NCI-H345 (cell line): ENCODE data around the gene EMP2.
A peak's percentile ranks its signal among the peaks of the same experiment; 100 is the strongest.
"Not testable (repeated sequence)": the region's sequence is repeated elsewhere in the genome, so short reads cannot be mapped to it uniquely, and the experiment has no call there.

Experiments
- DNase-seq: peaks from one replicate; lab custom pipeline; 2025; lab: John Stamatoyannopoulos, UW

The EMP2 gene

GRCh38 chr16:10578474-10579316, 1.7 kb downstream of the EMP2 start:
- no peak for DNase-seq

GRCh38 chr16:10577305-10578202, 2.8 kb downstream of the EMP2 start:
- DNase-seq, result peak; percentile 51

- no peak for DNase-seq
These were observed 3.8 kb downstream of the EMP2 start for GRCh38 chr16:10576390-10577304.

GRCh38 chr16:10575506-10576130, 4.8 kb downstream of the EMP2 start:
- no peak for DNase-seq

GRCh38 chr16:10572611-10573010, 7.8 kb downstream of the EMP2 start:
- no peak for DNase-seq

- DNase-seq, result no peak
These were observed 9.0 kb downstream of the EMP2 start for GRCh38 chr16:10571354-10571753.

- DNase-seq, result no peak
These were observed 10.8 kb downstream of the EMP2 start for GRCh38 chr16:10569621-10570020.

GRCh38 chr16:10566613-10567012, 13.8 kb downstream of the EMP2 start:
- no peak for DNase-seq

GRCh38 chr16:10565167-10565566, 15.2 kb downstream of the EMP2 start:
- no peak for DNase-seq

GRCh38 chr16:10564591-10564990, 15.8 kb downstream of the EMP2 start:
- no peak for DNase-seq

- DNase-seq, result no peak
These were observed 18.0 kb downstream of the EMP2 start for GRCh38 chr16:10562361-10562899.

GRCh38 chr16:10561425-10561824, 19.0 kb downstream of the EMP2 start:
- DNase-seq, result no peak

GRCh38 chr16:10561001-10561400, 19.4 kb downstream of the EMP2 start:
- no peak for DNase-seq

- not testable (repeated sequence) for DNase-seq
These were observed 20.6 kb downstream of the EMP2 start for GRCh38 chr16:10559792-10560191.

GRCh38 chr16:10558746-10559641, 21.4 kb downstream of the EMP2 start:
- DNase-seq, result no peak

GRCh38 chr16:10558305-10558704, 22.1 kb downstream of the EMP2 start:
- DNase-seq, result no peak

GRCh38 chr16:10557750-10558149, 22.6 kb downstream of the EMP2 start:
- no peak for DNase-seq

- no peak for DNase-seq
These were observed 24.2 kb downstream of the EMP2 start for GRCh38 chr16:10556236-10556635.

- no peak for DNase-seq
These were observed 25.8 kb downstream of the EMP2 start for GRCh38 chr16:10554569-10554968.

- DNase-seq, result no peak
These were observed 27.4 kb downstream of the EMP2 start for GRCh38 chr16:10552998-10553491.
